ENCODE results near the gene BNC1.

GRCh38 chr15:83320404-83320803 is 35.9 kb upstream of the BNC1 start:
- no peak for TF ChIP-seq CTCF (IDR thresholded peaks at IDR 0.05)
- no peak for TF ChIP-seq POLR2A (IDR thresholded peaks at IDR 0.05)

Data from heart left ventricle (tissue), 13 donors.